Neural crest cell (in vitro differentiated cells): ENCODE measurements around the gene PFKFB3. TPM values are rescaled to one million over a fixed set of nuclear protein-coding genes. Genes with fewer than 3 reads are reported as not detected.
A peak's percentile ranks its signal among the peaks of the same experiment; 100 is the strongest.
"Not testable (repeated sequence)": the region's sequence is repeated elsewhere in the genome, so short reads cannot be mapped to it uniquely, and the experiment has no call there.

Experiments
- DNase-seq: peaks from one replicate; pipeline ENCODE4 v3.0.0; 2021; ENCODE audit warnings: low read depth, mixed read lengths, low spot score
- H3K27ac Mint-ChIP-seq: one replicate; pipeline ENCODE4 v1.8.0; 2021; ENCODE audit warnings: mild to moderate bottlenecking, mixed read lengths; ENCODE audit not compliant: unreplicated experiment
- H3K27me3 Mint-ChIP-seq: 2 replicates; pipeline ENCODE4 v1.8.0; 2021; ENCODE audit warnings: low read depth, mild to moderate bottlenecking, mixed read lengths
- H3K36me3 Mint-ChIP-seq: 2 replicates; pipeline ENCODE4 v1.8.0; 2021; ENCODE audit warnings: low read depth, mild to moderate bottlenecking, mixed read lengths
- H3K4me1 Mint-ChIP-seq: 2 replicates; pipeline ENCODE4 v1.8.0; 2021; ENCODE audit warnings: mixed read lengths
- H3K4me3 Mint-ChIP-seq: one replicate; pipeline ENCODE4 v1.8.0; 2021; ENCODE audit warnings: mild to moderate bottlenecking, mixed read lengths
- H3K9me3 Mint-ChIP-seq: 2 replicates; pipeline ENCODE4 v1.8.0; 2021; ENCODE audit warnings: mixed read lengths
- CTCF ChIP-seq: fragments of 200-600 bp; sonication (generic); conservative IDR thresholded peaks from 2 replicates; pipeline ENCODE4 v1.5.0; 2021; ENCODE audit warnings: antibody characterized with exemption, mild to moderate bottlenecking
- total RNA-seq: library from RNA; stranded (reverse); gene quantifications from 2 replicates; pipeline ENCODE4 v1.2.1, GENCODE V29; 2021

The PFKFB3 gene
- total RNA-seq, 1 donor from 2014 or later = 36.7 TPM

- Mint-ChIP-seq H3K36me3 (peaks cover under 1% of the 10 kb centered on the region), H3K9me3 (no peaks in the 10 kb centered on the region), H3K27me3 (peaks cover 21% of the 10 kb centered on the region), H3K27ac (no peak overlapping the region), H3K4me1 (peaks cover 5% of the 10 kb centered on the region), H3K4me3 (no peak overlapping the region)
- TF ChIP-seq CTCF = no peak
- DNase-seq = no peak
These were observed 7.4 kb upstream of the PFKFB3 start for GRCh38 chr10:6195376-6195775.

- no peak for DNase-seq
- TF ChIP-seq CTCF = no peak
- Mint-ChIP-seq H3K36me3 (no peaks in the 10 kb centered on the region), H3K27ac (no peak overlapping the region), H3K27me3 (peaks cover 26% of the 10 kb centered on the region), H3K4me3 (no peak overlapping the region), H3K9me3 (no peaks in the 10 kb centered on the region), H3K4me1 (peaks cover 8% of the 10 kb centered on the region)
These were observed 6.9 kb upstream of the PFKFB3 start for GRCh38 chr10:6195846-6196245.

- not testable (repeated sequence) for H3K36me3 Mint-ChIP-seq, H3K4me3 Mint-ChIP-seq, H3K4me1 Mint-ChIP-seq, H3K27ac Mint-ChIP-seq, DNase-seq, H3K9me3 Mint-ChIP-seq
- peaks cover 31% of the 10 kb centered on the region for H3K27me3 Mint-ChIP-seq
These were observed 6.2 kb upstream of the PFKFB3 start for GRCh38 chr10:6196524-6196923.

- TF ChIP-seq CTCF = no peak
- Mint-ChIP-seq H3K27me3 (peaks cover 39% of the 10 kb centered on the region), H3K9me3 (no peaks in the 10 kb centered on the region), H3K4me1 (peaks cover 13% of the 10 kb centered on the region), H3K36me3 (no peaks in the 10 kb centered on the region), H3K27ac (no peak overlapping the region), H3K4me3 (no peak overlapping the region)
- no peak for DNase-seq
These were observed 5.4 kb upstream of the PFKFB3 start for GRCh38 chr10:6197321-6197720.

GRCh38 chr10:6198171-6198570 lies 4.6 kb upstream of the PFKFB3 start:
- no peaks in the 10 kb centered on the region for H3K36me3 Mint-ChIP-seq
- H3K27ac Mint-ChIP-seq = no peak overlapping the region
- H3K27me3 Mint-ChIP-seq = peaks cover 41% of the 10 kb centered on the region
- H3K9me3 Mint-ChIP-seq = no peaks in the 10 kb centered on the region
- DNase-seq = no peak
- peaks cover 13% of the 10 kb centered on the region for H3K4me1 Mint-ChIP-seq
- no peak for TF ChIP-seq CTCF
- H3K4me3 Mint-ChIP-seq = no peak overlapping the region

- Mint-ChIP-seq H3K27me3 (peaks cover 44% of the 10 kb centered on the region), H3K4me1 (peaks cover 17% of the 10 kb centered on the region), H3K27ac (no peak overlapping the region), H3K36me3 (no peaks in the 10 kb centered on the region), H3K9me3 (no peaks in the 10 kb centered on the region), H3K4me3 (peak overlapping the region; percentile 43)
- DNase-seq = no peak
- TF ChIP-seq CTCF = no peak
These were observed 3.5 kb upstream of the PFKFB3 start for GRCh38 chr10:6199131-6199733.
